ENCODE data around the gene DNAH11.

- TF ChIP-seq POLR2AphosphoS5 (IDR thresholded peaks at IDR 0.05; ENCODE audit: insufficient read depth in 1 of 2, low read depth in 1 of 2) (no peak), POLR2A (IDR thresholded peaks at IDR 0.05) (no peak), CTCF (IDR thresholded peaks at IDR 0.05) (no peak)
These were observed 75.9 kb downstream of the DNAH11 start for GRCh38 chr7:21618706-21619105.

Data from vagina (tissue), 2 donors.